Prostate gland (tissue), 2 donors: ENCODE measurements around the gene TSPAN2.

ENCODE experiments used
- POLR2AphosphoS5 ChIP-seq: sonication (generic); formaldehyde crosslinking; IDR thresholded peaks from one replicate; pipeline ENCODE4 v1.6.1; 2017; ENCODE audit warnings: antibody characterized with exemption
- TF ChIP-seq, protein P1 (sequence below), 4 experiments: fragments of 200-600 bp in 2 of 4; fragments of 450-650 bp in 2 of 4; sonication (generic) in 2 of 4; IDR thresholded peaks; 1 replicate in 3 of 4; 2 replicates in 1 of 4; pipeline ENCODE4 v1.5.1; 2016 to 2019; ENCODE audit warnings: antibody characterized with exemption in 4 of 4, mild to moderate bottlenecking in 2 of 4, moderate library complexity in 2 of 4

- TF ChIP-seq, protein P1, sequence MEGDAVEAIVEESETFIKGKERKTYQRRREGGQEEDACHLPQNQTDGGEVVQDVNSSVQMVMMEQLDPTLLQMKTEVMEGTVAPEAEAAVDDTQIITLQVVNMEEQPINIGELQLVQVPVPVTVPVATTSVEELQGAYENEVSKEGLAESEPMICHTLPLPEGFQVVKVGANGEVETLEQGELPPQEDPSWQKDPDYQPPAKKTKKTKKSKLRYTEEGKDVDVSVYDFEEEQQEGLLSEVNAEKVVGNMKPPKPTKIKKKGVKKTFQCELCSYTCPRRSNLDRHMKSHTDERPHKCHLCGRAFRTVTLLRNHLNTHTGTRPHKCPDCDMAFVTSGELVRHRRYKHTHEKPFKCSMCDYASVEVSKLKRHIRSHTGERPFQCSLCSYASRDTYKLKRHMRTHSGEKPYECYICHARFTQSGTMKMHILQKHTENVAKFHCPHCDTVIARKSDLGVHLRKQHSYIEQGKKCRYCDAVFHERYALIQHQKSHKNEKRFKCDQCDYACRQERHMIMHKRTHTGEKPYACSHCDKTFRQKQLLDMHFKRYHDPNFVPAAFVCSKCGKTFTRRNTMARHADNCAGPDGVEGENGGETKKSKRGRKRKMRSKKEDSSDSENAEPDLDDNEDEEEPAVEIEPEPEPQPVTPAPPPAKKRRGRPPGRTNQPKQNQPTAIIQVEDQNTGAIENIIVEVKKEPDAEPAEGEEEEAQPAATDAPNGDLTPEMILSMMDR (IDR thresholded peaks at IDR 0.05), result no peak
- TF ChIP-seq POLR2AphosphoS5, result no peak
Measured at GRCh38 chr1:115135681-115136080, 46.4 kb upstream of the TSPAN2 start.
